ENCODE results near the gene MYMK. TPM values are rescaled to one million over a fixed set of nuclear protein-coding genes. Genes with fewer than 3 reads are reported as not detected.

Gene MYMK
- total RNA-seq, 2 donors from 2014 or later, result not detected

GRCh38 chr9:133528001-133528875, 3.5 kb upstream of the MYMK start:
- Mint-ChIP-seq H3K36me3 (ENCODE audit: low read depth) (no peaks in the 10 kb centered on the region), H3K4me1 (peaks cover 22% of the 10 kb centered on the region), H3K4me3 (no peak overlapping the region)

GRCh38 chr9:133527444-133527920, 2.7 kb upstream of the MYMK start:
- Histone ChIP-seq H3K27me3 (ENCODE audit: control insufficient read depth, insufficient read depth, low read length, poor library complexity, severe bottlenecking) (no peaks in the 10 kb centered on the region), H3K9ac (ENCODE audit: extremely low read depth, low read length, poor library complexity, severe bottlenecking) (no peak overlapping the region), H3K27ac (ENCODE audit: low read depth, low read length) (peak overlapping the region; percentile 44), H3K36me3 (ENCODE audit: control insufficient read depth, insufficient read depth, low read length) (no peaks in the 10 kb centered on the region), H3K4me3 (ENCODE audit: low read length) (no peak overlapping the region), H3K9me3 (ENCODE audit: control insufficient read depth, low read length) (no peaks in the 10 kb centered on the region), H3K4me1 (ENCODE audit: control insufficient read depth, insufficient read depth, low read length) (peaks cover 13% of the 10 kb centered on the region)
- Mint-ChIP-seq H3K4me3 (peak overlapping the region; percentile 10), H3K36me3 (ENCODE audit: low read depth) (no peaks in the 10 kb centered on the region), H3K9me3 (no peaks in the 10 kb centered on the region), H3K27ac (peak overlapping the region; percentile 61), H3K27me3 (ENCODE audit: insufficient read depth) (peaks cover 1% of the 10 kb centered on the region), H3K4me1 (peaks cover 22% of the 10 kb centered on the region)
- TF ChIP-seq CTCF (conservative IDR thresholded peaks at IDR 0.05), result no peak
- 64 to 80% methylated on average over 16 to 18 of the region's 18 CpGs for WGBS, 2 experiments (ENCODE audit: insufficient coverage in 1 of 2, insufficient read length in 1 of 2)
- peak; percentile 58 for DNase-seq

More at GRCh38 chr9:133528001-133528875, 3.5 kb upstream of the MYMK start:
- Histone ChIP-seq H3K9ac (ENCODE audit: extremely low read depth, low read length, poor library complexity, severe bottlenecking) (no peak overlapping the region), H3K4me3 (ENCODE audit: low read length) (no peak overlapping the region), H3K4me1 (ENCODE audit: control insufficient read depth, insufficient read depth, low read length) (peaks cover 13% of the 10 kb centered on the region), H3K9me3 (ENCODE audit: control insufficient read depth, low read length) (no peaks in the 10 kb centered on the region), H3K27me3 (ENCODE audit: control insufficient read depth, insufficient read depth, low read length, poor library complexity, severe bottlenecking) (peaks cover 1% of the 10 kb centered on the region), H3K27ac (ENCODE audit: low read depth, low read length) (no peak overlapping the region), H3K36me3 (ENCODE audit: control insufficient read depth, insufficient read depth, low read length) (no peaks in the 10 kb centered on the region)
- H3K9me3 Mint-ChIP-seq, result no peaks in the 10 kb centered on the region
- H3K27me3 Mint-ChIP-seq (ENCODE audit: insufficient read depth), result peaks cover 3% of the 10 kb centered on the region
- TF ChIP-seq CTCF (conservative IDR thresholded peaks at IDR 0.05), result no peak
- 84 to 88% methylated on average over 12 to 22 of the region's 22 CpGs for WGBS, 2 experiments (ENCODE audit: insufficient coverage in 1 of 2, insufficient read length in 1 of 2)
- H3K27ac Mint-ChIP-seq, result no peak overlapping the region
- peak; percentile 66 for DNase-seq

GRCh38 chr9:133526721-133527321, 2.1 kb upstream of the MYMK start:
- no peak for TF ChIP-seq CTCF (conservative IDR thresholded peaks at IDR 0.05)
- H3K4me3 ChIP-seq (ENCODE audit: low read length), result no peak overlapping the region
- Mint-ChIP-seq H3K4me1 (peaks cover 22% of the 10 kb centered on the region), H3K27ac (peak overlapping the region; percentile 64), H3K27me3 (ENCODE audit: insufficient read depth) (peaks cover 1% of the 10 kb centered on the region), H3K36me3 (ENCODE audit: low read depth) (no peaks in the 10 kb centered on the region), H3K4me3 (peak overlapping the region; percentile 10), H3K9me3 (no peaks in the 10 kb centered on the region)
- DNase-seq, result peak; percentile 86
- H3K9me3 ChIP-seq (ENCODE audit: control insufficient read depth, low read length), result no peaks in the 10 kb centered on the region
- no peak overlapping the region for H3K9ac ChIP-seq (ENCODE audit: extremely low read depth, low read length, poor library complexity, severe bottlenecking)
- peaks cover 13% of the 10 kb centered on the region for H3K4me1 ChIP-seq (ENCODE audit: control insufficient read depth, insufficient read depth, low read length)
- 59 to 65% methylated on average over 7 to 21 of the region's 21 CpGs for WGBS, 2 experiments (ENCODE audit: insufficient coverage in 1 of 2, insufficient read length in 1 of 2)
- no peaks in the 10 kb centered on the region for H3K36me3 ChIP-seq (ENCODE audit: control insufficient read depth, insufficient read depth, low read length)
- no peaks in the 10 kb centered on the region for H3K27me3 ChIP-seq (ENCODE audit: control insufficient read depth, insufficient read depth, low read length, poor library complexity, severe bottlenecking)
- H3K27ac ChIP-seq (ENCODE audit: low read depth, low read length), result peak overlapping the region; percentile 44
